Bronchial epithelial cell (primary cell): ENCODE data around the gene GUCA2A. TPM values are rescaled to one million over a fixed set of nuclear protein-coding genes. Genes with fewer than 3 reads are reported as not detected.

Experiments used
- DNase-seq: peaks from one replicate; pipeline ENCODE4 v3.0.0-alpha.2; 2010; ENCODE audit warnings: low read depth
- FAIRE-seq: peaks from 2 replicates; lab custom pipeline; 2011; peaks lifted over from hg19 to GRCh38; lab: Jason Lieb, UNC
- H3K27me3 ChIP-seq: 2 replicates; pipeline ENCODE4 v1.5.1; 2011; ENCODE audit warnings: low read length; ENCODE audit not compliant: control insufficient read depth, insufficient read depth
- H3K36me3 ChIP-seq: 2 replicates; pipeline ENCODE4 v1.5.1; 2011; ENCODE audit warnings: low read length; ENCODE audit not compliant: control insufficient read depth, insufficient read depth
- H3K4me3 ChIP-seq: 2 replicates; pipeline ENCODE4 v1.5.1; 2011; ENCODE audit warnings: mild to moderate bottlenecking, low read depth, low read length, control low read depth
- total RNA-seq: library from RNA; depleted of rRNA; stranded (reverse); fragments of >200 nt; gene quantifications from 2 replicates; pipeline ENCODE4 v1.2.1, GENCODE V29; 2014
- TF ChIP-seq, protein P1 (sequence below): IDR thresholded peaks from 2 replicates; pipeline ENCODE4 v1.5.1; 2011; ENCODE audit warnings: mild to moderate bottlenecking, moderate library complexity, low read length, control low read depth, inconsistent platforms; ENCODE audit not compliant: insufficient read depth, severe bottlenecking

Gene GUCA2A
- total RNA-seq, 1 donor from 2014 or later: not detected

DNA sequence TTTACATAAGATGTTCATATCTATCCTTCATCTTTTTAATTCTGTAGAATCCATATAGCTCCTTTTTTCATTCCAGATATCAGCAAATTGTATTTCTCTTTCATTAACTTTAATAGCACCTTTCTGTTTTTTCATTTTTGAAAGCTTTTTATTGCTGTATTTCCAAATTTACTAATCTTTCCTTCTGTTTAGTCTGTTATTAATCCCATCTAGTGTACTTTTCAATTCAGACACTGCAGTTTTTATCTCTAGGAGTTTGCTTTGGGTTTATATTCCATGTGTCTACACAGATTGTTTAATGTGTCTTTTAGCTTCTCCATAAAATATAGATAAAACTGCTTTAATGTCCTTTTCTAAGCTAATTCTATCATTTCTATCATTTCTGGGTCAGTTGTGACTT, 37.4 kb upstream of the GUCA2A start:
- Histone ChIP-seq H3K27me3 (no peaks in the 10 kb centered on the region), H3K36me3 (peaks cover 2% of the 10 kb centered on the region), H3K4me3 (no peak overlapping the region)
- DNase-seq (no peak), FAIRE-seq (no peak)
- TF ChIP-seq, protein P1, sequence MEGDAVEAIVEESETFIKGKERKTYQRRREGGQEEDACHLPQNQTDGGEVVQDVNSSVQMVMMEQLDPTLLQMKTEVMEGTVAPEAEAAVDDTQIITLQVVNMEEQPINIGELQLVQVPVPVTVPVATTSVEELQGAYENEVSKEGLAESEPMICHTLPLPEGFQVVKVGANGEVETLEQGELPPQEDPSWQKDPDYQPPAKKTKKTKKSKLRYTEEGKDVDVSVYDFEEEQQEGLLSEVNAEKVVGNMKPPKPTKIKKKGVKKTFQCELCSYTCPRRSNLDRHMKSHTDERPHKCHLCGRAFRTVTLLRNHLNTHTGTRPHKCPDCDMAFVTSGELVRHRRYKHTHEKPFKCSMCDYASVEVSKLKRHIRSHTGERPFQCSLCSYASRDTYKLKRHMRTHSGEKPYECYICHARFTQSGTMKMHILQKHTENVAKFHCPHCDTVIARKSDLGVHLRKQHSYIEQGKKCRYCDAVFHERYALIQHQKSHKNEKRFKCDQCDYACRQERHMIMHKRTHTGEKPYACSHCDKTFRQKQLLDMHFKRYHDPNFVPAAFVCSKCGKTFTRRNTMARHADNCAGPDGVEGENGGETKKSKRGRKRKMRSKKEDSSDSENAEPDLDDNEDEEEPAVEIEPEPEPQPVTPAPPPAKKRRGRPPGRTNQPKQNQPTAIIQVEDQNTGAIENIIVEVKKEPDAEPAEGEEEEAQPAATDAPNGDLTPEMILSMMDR: no peak

DNA sequence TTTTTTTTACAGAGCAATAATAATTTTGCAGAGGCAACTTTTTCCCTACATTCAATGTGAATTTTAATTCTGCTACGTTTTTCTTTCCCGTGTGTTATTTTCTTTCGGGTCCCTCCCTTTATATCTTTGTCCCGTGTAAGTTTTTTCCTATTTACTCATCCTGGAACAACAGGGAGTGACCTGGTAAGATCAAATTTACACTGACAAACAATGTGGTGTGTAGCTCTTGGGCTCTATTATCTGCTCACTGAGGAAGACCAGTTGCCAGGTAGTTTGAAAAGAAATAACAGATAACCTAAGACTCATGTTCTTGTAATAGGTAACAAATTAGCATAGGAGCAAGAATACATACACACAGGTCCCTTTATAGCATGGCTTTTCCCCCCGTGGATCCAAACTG, 33.7 kb upstream of the GUCA2A start:
- Histone ChIP-seq H3K36me3 (peaks cover 5% of the 10 kb centered on the region), H3K27me3 (no peaks in the 10 kb centered on the region), H3K4me3 (no peak overlapping the region)
- FAIRE-seq (no peak), DNase-seq (no peak)
- TF ChIP-seq, protein P1: no peak

DNA sequence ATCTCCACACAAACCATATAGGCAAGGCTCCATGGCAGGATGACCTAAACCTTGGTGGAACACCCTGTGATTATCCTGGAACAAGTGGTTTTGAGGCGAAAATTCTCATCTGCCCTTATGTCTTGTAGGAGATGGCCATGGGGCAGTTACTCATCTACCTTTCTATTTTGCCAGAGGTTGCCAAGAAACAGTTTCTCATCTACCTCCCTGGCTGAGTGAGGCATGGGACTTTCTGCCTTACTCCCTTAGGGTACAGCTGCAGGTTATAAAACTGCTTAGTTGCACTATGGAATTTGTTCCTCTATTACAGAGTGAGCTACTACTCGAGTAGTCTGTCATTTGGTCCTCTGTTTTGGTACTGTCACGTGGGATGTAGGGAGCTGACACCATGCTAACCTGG, 31.3 kb upstream of the GUCA2A start:
- DNase-seq (peak; percentile 43), FAIRE-seq (no peak)
- Histone ChIP-seq H3K27me3 (no peaks in the 10 kb centered on the region), H3K36me3 (peaks cover 7% of the 10 kb centered on the region), H3K4me3 (no peak overlapping the region)
- TF ChIP-seq, protein P1: no peak

DNA sequence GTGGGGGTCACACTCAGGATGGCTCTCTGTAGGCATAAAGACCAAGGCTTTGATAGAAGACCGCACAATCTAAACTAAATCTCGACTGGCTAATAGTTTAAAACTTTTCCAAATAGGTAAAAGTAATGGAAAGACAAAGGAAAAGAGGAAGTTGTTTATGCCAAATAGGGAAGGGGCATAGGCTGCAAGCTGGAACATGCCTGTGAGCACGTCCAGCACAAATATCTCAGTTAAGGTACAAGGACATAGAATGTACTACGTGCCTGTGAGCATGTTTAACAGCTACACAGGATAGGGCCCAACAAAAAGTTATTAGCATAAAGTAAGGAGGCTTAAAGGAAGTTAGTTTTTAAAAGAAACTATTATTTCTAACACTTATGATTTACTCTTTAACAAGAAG, 27.6 kb upstream of the GUCA2A start:
- H3K4me3 ChIP-seq: no peak overlapping the region
- FAIRE-seq (no peak), DNase-seq (peak; percentile 69)
- H3K36me3 ChIP-seq: peaks cover 5% of the 10 kb centered on the region
- TF ChIP-seq, protein P1: no peak
- no peaks in the 10 kb centered on the region for H3K27me3 ChIP-seq

DNA sequence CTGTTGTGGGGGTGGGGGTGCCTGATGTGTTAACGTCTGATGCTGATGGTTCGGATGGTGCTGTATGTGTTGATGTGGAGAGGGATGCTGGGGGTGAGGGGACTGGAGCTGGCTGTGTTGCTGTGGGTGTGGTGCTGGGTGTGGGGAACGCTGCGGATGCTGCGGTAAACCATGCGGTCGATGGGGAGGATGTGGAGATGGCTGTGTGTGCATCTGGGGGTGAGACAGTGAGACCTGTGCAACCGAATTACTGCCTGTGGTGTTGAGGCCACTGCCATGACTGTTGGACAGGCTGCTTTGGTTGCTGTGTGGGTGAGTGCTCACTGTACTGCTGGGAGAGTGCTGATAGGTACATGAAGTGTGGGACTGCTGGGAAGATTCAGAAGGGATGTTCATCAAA, 26.8 kb upstream of the GUCA2A start:
- Histone ChIP-seq H3K27me3 (no peaks in the 10 kb centered on the region), H3K4me3 (no peak overlapping the region), H3K36me3 (peaks cover 5% of the 10 kb centered on the region)
- FAIRE-seq: no peak
- TF ChIP-seq, protein P1: no peak
- no peak for DNase-seq

DNA sequence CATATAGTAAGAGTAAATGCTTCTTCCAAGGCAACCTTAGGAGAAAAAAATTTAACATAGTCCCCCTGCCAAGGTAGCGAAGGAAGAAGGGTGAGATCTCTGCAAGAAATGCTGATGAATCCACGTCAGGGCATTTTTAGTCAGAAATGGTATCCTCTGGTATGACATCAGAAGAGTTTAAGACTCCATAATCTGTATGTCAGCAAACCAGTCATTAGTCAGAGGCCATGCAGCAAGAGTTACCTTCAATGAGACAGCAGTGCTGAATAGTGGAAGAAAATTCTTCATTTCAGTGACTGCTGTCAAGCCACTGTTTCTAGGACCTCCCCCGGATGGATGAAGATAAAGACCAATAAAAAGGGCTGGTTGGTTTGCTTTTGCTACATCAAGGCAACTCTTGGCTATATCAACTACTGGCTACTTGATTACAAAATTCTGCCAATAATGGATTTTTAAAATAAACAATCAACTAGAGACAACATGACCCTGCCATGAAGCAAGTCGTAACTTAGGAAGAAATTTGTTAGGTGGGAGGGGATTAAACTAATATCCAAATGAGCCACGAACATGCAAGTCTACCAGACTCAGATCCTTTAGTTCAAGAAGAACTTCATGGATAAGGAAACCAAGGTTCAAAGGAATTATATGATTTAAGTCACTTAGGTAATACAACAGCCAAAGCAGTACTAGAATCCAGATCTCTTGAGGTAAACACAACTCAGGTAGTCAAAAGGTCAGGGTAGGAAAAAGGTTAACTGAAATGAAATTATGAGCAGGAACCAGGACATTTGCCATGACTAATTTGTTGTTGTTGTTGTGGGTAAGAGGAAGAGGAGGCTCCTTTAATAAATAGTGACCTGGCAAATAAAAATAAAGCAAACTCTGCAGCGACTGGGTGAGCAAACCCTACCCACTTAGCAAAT, 25.6 kb upstream of the GUCA2A start:
- FAIRE-seq (no peak), DNase-seq (no peak)
- no peak overlapping the region for H3K4me3 ChIP-seq
- TF ChIP-seq, protein P1: no peak
- no peaks in the 10 kb centered on the region for H3K27me3 ChIP-seq
- H3K36me3 ChIP-seq: peaks cover 5% of the 10 kb centered on the region
